Endothelial cell of umbilical vein (primary cell): Measurements from ENCODE around the gene TTBK1. TPM values are rescaled to one million over a fixed set of nuclear protein-coding genes. Genes with fewer than 3 reads are reported as not detected.

ENCODE experiments used
- BruUV-seq: library from RNA; stranded (reverse); fragments of 400-500 nt; replicated peaks from 2 replicates; lab custom pipeline; 2021; lab: Mats Ljungman, UMichigan
- CTCF ChIA-PET: fragments of 300-600, 350-600 bp; sonication (Branson Sonifier 250); formaldehyde crosslinking; loops from one replicate; lab custom pipeline; 2021; ENCODE audit warnings: antibody characterized with exemption, inconsistent platforms; lab: Charles Lee
- POLR2A ChIA-PET: fragments of 300-600, 350-600 bp; sonication (Branson Sonifier 250); formaldehyde crosslinking; loops from one replicate; lab custom pipeline; 2021; ENCODE audit warnings: antibody characterized with exemption, inconsistent platforms; lab: Charles Lee
- DNase-seq: peaks from one replicate; pipeline ENCODE4 v3.0.0-alpha.2; 2011; ENCODE audit warnings: low read depth, low spot score
- FAIRE-seq: peaks from 2 replicates; lab custom pipeline; 2011; peaks lifted over from hg19 to GRCh38; lab: Jason Lieb, UNC
- H2AFZ ChIP-seq: 2 replicates; pipeline ENCODE4 v1.6.0; 2012; ENCODE audit warnings: low read depth, low read length, control low read depth, inconsistent platforms
- H3K27ac ChIP-seq: 2 replicates; pipeline ENCODE4 v1.5.1; 2011; ENCODE audit warnings: low read depth, mild to moderate bottlenecking, control low read depth, low read length, moderate library complexity; ENCODE audit not compliant: insufficient read depth
- H3K27me3 ChIP-seq, 2 experiments: 2 replicates each; pipeline versions ENCODE4 v1.6.0 to v1.6.1; 2011; ENCODE audit warnings: low read length in 2 of 2, mixed read lengths in 1 of 2; ENCODE audit not compliant: control insufficient read depth in 2 of 2, insufficient read depth in 2 of 2
- H3K36me3 ChIP-seq, 2 experiments: 2 replicates in 1 of 2; 3 replicates in 1 of 2; pipeline ENCODE4 v1.5.1; 2011; ENCODE audit warnings: low read length in 2 of 2, mild to moderate bottlenecking in 1 of 2, moderate library complexity in 1 of 2; ENCODE audit not compliant: control insufficient read depth in 2 of 2, insufficient read depth in 2 of 2; ENCODE audit errors: extremely low read depth in 1 of 2
- H3K4me1 ChIP-seq: 3 replicates; pipeline ENCODE4 v1.5.1; 2011; ENCODE audit warnings: mild to moderate bottlenecking, low read length; ENCODE audit not compliant: control insufficient read depth, insufficient read depth; ENCODE audit errors: extremely low read depth
- H3K4me2 ChIP-seq: 2 replicates; pipeline ENCODE4 v1.6.1; 2011; ENCODE audit warnings: low read length, control low read depth, mixed read lengths; ENCODE audit not compliant: insufficient read depth
- H3K4me3 ChIP-seq, 3 experiments: fragments of 200-600 bp in 1 of 3; sonication (generic), shearing (Covaris generic) in 1 of 3; replicated peaks in 1 of 3; 2 replicates each; pipeline ENCODE4 v1.5.1; 2011 to 2016; ENCODE audit warnings: control low read depth in 3 of 3, low read length in 3 of 3, mild to moderate bottlenecking in 2 of 3, inconsistent platforms in 1 of 3, low read depth in 1 of 3, moderate library complexity in 1 of 3; ENCODE audit not compliant: insufficient read depth in 1 of 3
- H3K79me2 ChIP-seq: 2 replicates; pipeline ENCODE4 v1.6.0; 2012; ENCODE audit warnings: low read length, inconsistent platforms; ENCODE audit not compliant: control insufficient read depth, insufficient read depth
- H3K9ac ChIP-seq: replicated peaks from 2 replicates; pipeline ENCODE3; 2011; ENCODE audit warnings: low read length, control low read depth; ENCODE audit not compliant: insufficient read depth; ENCODE audit errors: extremely low read depth
- H3K9me1 ChIP-seq: replicated peaks from 3 replicates; pipeline ENCODE4 v1.6.0; 2011; ENCODE audit warnings: mild to moderate bottlenecking, low read length; ENCODE audit not compliant: control insufficient read depth, insufficient read depth; ENCODE audit errors: extremely low read depth
- H3K9me3 ChIP-seq: replicated peaks from 2 replicates; pipeline ENCODE4 v1.5.1; 2012; ENCODE audit warnings: low read length, inconsistent platforms; ENCODE audit not compliant: control insufficient read depth, insufficient read depth
- H4K20me1 ChIP-seq: replicated peaks from 2 replicates; pipeline ENCODE3; 2011; ENCODE audit warnings: mild to moderate bottlenecking, low read length; ENCODE audit not compliant: control insufficient read depth, insufficient read depth; ENCODE audit errors: extremely low read depth
- CTCF ChIP-seq, 2 donors: IDR thresholded peaks; 1 replicate in 1 of 2; 2 replicates in 1 of 2; pipeline ENCODE4 v1.5.1; 2011; ENCODE audit warnings: low read length in 2 of 2, mild to moderate bottlenecking in 2 of 2, moderate library complexity in 2 of 2, control low read depth in 1 of 2, inconsistent platforms in 1 of 2, low read depth in 1 of 2; ENCODE audit not compliant: insufficient read depth in 1 of 2; ENCODE audit errors: extremely low read depth in 1 of 2
- EZH2 ChIP-seq: IDR thresholded peaks from 2 replicates; pipeline ENCODE4 v1.6.1; 2012; ENCODE audit warnings: borderline replicate concordance, low read depth, mild to moderate bottlenecking, moderate library complexity, low read length, inconsistent platforms; ENCODE audit not compliant: severe bottlenecking
- FOS ChIP-seq: IDR thresholded peaks from 2 replicates; pipeline ENCODE4 v1.6.1; 2011; ENCODE audit warnings: mild to moderate bottlenecking, low read length, moderate library complexity, borderline replicate concordance; ENCODE audit not compliant: insufficient read depth
- GATA2 ChIP-seq: IDR thresholded peaks from 2 replicates; pipeline ENCODE4 v1.7.0; 2011; ENCODE audit warnings: low read depth, mild to moderate bottlenecking, moderate library complexity, mixed read lengths, low read length; ENCODE audit not compliant: insufficient read length, insufficient read depth
- JUN ChIP-seq: IDR thresholded peaks from 2 replicates; pipeline ENCODE4 v1.6.1; 2011; ENCODE audit warnings: borderline replicate concordance, low read depth; ENCODE audit not compliant: insufficient read length, insufficient read depth
- MAX ChIP-seq: IDR thresholded peaks from 2 replicates; pipeline ENCODE4 v1.6.1; 2011; ENCODE audit not compliant: insufficient read depth, insufficient read length
- MYC ChIP-seq: IDR thresholded peaks from one replicate; pipeline ENCODE4 v1.6.1; 2011; ENCODE audit warnings: mild to moderate bottlenecking, low read depth, low read length
- POLR2A ChIP-seq: IDR thresholded peaks from 2 replicates; pipeline ENCODE4 v1.6.1; 2012; ENCODE audit warnings: low read depth, mild to moderate bottlenecking, control low read depth, low read length
- POLR2AphosphoS5 ChIP-seq: IDR thresholded peaks from 2 replicates; pipeline ENCODE4 v1.6.1; 2012; ENCODE audit warnings: low read depth, mild to moderate bottlenecking, control low read depth, low read length, moderate library complexity; ENCODE audit not compliant: insufficient read depth
- dilution Hi-C: fragments of 300-500 bp; cut with MboI; formaldehyde crosslinking; loops from one replicate; pipeline ENCODE4 v1.15.0; 2019; ENCODE audit warnings: low sequenced_read_pairs; ENCODE audit not compliant: extremely low pct_ligation_motif_present
- intact Hi-C: fragments of 100-400 bp; cut with micrococcal nuclease; formaldehyde crosslinking; loops from one replicate; pipeline ENCODE4 v1.10.0; 2022
- polyA plus RNA-seq, 4 experiments: library from polyadenylated mRNA; depleted of rRNA in 3 of 4; stranded (reverse) in 3 of 4; unstranded in 1 of 4; fragments of >200 nt; gene quantifications; 2 replicates each; pipeline versions ENCODE4 v1.2.1 to v1.2.3, GENCODE V29; 2011 to 2012; ENCODE audit warnings: missing spikeins in 1 of 4
- total RNA-seq: library from RNA; stranded (reverse); gene quantifications from 2 replicates; pipeline ENCODE4 v1.2.3, GENCODE V29; 2021

The TTBK1 gene
- total and polyA plus RNA-seq, 2 donors (not counting 3 experiments of a cell fraction or from before 2014, with no cell fraction given) = 0.06 TPM; not detected in 1

GRCh38 chr6:43313813-43314212 lies 70.5 kb downstream of the TTBK1 start:
- Histone ChIP-seq H3K4me2 (no peak overlapping the region), H3K27ac (no peak overlapping the region), H3K27me3 (peaks cover 18 to 19% of the 10 kb centered on the region in 2 experiments), H3K9me3 (no peaks in the 10 kb centered on the region), H3K9ac (no peak overlapping the region), H3K4me1 (peaks cover 3% of the 10 kb centered on the region), H3K9me1 (no peaks in the 10 kb centered on the region), H3K36me3 (no peaks in the 10 kb centered on the region), H3K79me2 (no peaks in the 10 kb centered on the region), H4K20me1 (no peaks in the 10 kb centered on the region), H3K4me3 (no peak overlapping the region), H2AFZ (no peak overlapping the region)
- BruUV-seq = no TSS peak
- dilution Hi-C loops (no loop called here), intact Hi-C loops (no loop called here)
- FAIRE-seq (no peak), DNase-seq (no peak)
- CTCF ChIA-PET = interaction anchor here (1.3 to 2.0 kb wide), 3 partner anchors 10 to 50 kb away, joined by 3 to 7 read pairs (median 6); no protein-coding TSS in a partner anchor
- POLR2A ChIA-PET = no interaction called here
- TF ChIP-seq MYC (no peak), CTCF (IDR thresholded peaks at IDR 0.05; ENCODE audit: extremely low read depth in 1 of 2, insufficient read depth in 1 of 2, low read depth in 1 of 2, low read length in 2 of 2) (no peak), FOS (no peak), JUN (no peak), EZH2 (no peak), POLR2A (no peak), GATA2 (no peak), POLR2AphosphoS5 (no peak), MAX (no peak)
